ENCODE measurements around the gene CNPY3. TPM values are rescaled to one million over a fixed set of nuclear protein-coding genes. Genes with fewer than 3 reads are reported as not detected.

The CNPY3 gene
- total and polyA plus RNA-seq, 2 of the 13 experiments (the other 11 are each of a cell fraction or from before 2014, with no cell fraction given): 42.3 to 60.2 TPM

DNA sequence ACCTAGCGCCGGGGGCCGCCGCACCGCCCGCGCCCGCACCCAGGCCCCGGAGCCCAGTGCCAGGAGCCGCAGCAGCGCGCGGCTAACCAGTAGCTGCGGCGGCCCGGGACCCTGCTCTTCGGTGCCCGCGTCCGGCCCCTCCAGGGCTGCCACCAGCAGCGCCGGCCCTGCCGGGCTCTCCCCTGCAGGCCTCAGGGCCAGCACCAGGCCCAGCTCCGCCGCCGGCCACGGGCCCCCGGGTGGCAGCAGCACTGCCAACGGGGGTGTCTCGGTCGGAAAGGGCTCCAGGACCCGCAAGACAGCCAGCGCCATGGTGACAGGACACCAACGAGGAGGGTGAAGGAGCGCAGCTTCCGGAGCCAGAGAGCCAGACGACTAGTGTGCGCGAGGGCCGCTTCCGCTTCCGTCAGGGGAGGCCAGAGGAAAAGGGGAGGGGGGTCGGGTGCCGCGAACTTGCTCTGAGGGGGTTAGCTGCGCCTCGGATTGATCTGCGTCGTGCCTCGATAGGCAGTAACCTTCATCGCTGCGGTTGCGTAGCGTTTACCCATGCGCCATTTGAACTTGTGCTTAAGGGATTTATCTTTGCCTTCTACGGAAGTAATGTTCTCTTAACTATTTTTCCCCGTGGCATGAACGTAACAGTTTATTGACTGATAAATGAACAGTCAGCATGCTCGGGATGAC is 49.7 kb downstream of the CNPY3 start, which contains the start of gene PEX6 (continued):
- TF ChIP-seq CHD4 (IDR thresholded peaks at IDR 0.05; ENCODE audit: borderline replicate concordance, low read length) (no peak), ZNF549 (CRISPR knock-in tag; IDR thresholded peaks at IDR 0.05) (no peak), ZMYM4 (CRISPR knock-in tag; IDR thresholded peaks at IDR 0.05) (peak; percentile 76), ZNF441 (CRISPR knock-in tag; IDR thresholded peaks at IDR 0.05; ENCODE audit: borderline replicate concordance) (peak; percentile 63), ZNF136 (CRISPR knock-in tag; IDR thresholded peaks at IDR 0.05; ENCODE audit: low read depth) (no peak), CEBPG (CRISPR knock-in tag; IDR thresholded peaks at IDR 0.05) (peak; percentile 54), ZNF670 (CRISPR knock-in tag; IDR thresholded peaks at IDR 0.05; ENCODE audit: borderline replicate concordance) (0 out of 2 replicates have a peak, but pooled peaks have one; percentile 5), ZNF703 (CRISPR knock-in tag; IDR thresholded peaks at IDR 0.05; ENCODE audit: borderline replicate concordance) (no peak; the same call in 1 of the 2 replicates)
- TF ChIP-seq, protein P1, sequence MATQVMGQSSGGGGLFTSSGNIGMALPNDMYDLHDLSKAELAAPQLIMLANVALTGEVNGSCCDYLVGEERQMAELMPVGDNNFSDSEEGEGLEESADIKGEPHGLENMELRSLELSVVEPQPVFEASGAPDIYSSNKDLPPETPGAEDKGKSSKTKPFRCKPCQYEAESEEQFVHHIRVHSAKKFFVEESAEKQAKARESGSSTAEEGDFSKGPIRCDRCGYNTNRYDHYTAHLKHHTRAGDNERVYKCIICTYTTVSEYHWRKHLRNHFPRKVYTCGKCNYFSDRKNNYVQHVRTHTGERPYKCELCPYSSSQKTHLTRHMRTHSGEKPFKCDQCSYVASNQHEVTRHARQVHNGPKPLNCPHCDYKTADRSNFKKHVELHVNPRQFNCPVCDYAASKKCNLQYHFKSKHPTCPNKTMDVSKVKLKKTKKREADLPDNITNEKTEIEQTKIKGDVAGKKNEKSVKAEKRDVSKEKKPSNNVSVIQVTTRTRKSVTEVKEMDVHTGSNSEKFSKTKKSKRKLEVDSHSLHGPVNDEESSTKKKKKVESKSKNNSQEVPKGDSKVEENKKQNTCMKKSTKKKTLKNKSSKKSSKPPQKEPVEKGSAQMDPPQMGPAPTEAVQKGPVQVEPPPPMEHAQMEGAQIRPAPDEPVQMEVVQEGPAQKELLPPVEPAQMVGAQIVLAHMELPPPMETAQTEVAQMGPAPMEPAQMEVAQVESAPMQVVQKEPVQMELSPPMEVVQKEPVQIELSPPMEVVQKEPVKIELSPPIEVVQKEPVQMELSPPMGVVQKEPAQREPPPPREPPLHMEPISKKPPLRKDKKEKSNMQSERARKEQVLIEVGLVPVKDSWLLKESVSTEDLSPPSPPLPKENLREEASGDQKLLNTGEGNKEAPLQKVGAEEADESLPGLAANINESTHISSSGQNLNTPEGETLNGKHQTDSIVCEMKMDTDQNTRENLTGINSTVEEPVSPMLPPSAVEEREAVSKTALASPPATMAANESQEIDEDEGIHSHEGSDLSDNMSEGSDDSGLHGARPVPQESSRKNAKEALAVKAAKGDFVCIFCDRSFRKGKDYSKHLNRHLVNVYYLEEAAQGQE (IDR thresholded peaks at IDR 0.05; ENCODE audit: borderline replicate concordance in 1 of 2, low read depth in 1 of 2, low read length in 2 of 2): 0 out of 4 replicates have a peak, but pooled peaks of 1 of the 2 experiments have one; percentile 47
- TF ChIP-seq, protein P2, sequence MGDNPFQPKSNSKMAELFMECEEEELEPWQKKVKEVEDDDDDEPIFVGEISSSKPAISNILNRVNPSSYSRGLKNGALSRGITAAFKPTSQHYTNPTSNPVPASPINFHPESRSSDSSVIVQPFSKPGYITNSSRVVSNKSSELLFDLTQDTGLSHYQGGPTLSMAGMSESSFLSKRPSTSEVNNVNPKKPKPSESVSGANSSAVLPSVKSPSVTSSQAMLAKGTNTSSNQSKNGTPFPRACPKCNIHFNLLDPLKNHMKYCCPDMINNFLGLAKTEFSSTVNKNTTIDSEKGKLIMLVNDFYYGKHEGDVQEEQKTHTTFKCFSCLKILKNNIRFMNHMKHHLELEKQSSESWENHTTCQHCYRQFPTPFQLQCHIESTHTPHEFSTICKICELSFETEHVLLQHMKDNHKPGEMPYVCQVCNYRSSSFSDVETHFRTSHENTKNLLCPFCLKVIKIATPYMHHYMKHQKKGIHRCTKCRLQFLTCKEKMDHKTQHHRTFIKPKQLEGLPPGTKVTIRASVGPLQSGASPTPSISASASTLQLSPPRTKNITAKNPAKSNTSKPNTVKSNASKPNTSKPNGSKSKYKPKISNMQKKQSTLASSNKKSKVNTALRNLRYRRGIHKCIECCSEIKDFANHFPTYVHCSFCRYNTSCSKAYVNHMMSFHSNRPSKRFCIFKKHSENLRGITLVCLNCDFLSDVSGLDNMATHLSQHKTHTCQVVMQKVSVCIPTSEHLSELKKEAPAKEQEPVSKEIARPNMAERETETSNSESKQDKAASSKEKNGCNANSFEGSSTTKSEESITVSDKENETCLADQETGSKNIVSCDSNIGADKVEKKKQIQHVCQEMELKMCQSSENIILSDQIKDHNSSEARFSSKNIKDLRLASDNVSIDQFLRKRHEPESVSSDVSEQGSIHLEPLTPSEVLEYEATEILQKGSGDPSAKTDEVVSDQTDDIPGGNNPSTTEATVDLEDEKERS (CRISPR knock-in tag; IDR thresholded peaks at IDR 0.05): peak; percentile 51; the same call in 1 of the 2 replicates
- TF ChIP-seq, protein P3, sequence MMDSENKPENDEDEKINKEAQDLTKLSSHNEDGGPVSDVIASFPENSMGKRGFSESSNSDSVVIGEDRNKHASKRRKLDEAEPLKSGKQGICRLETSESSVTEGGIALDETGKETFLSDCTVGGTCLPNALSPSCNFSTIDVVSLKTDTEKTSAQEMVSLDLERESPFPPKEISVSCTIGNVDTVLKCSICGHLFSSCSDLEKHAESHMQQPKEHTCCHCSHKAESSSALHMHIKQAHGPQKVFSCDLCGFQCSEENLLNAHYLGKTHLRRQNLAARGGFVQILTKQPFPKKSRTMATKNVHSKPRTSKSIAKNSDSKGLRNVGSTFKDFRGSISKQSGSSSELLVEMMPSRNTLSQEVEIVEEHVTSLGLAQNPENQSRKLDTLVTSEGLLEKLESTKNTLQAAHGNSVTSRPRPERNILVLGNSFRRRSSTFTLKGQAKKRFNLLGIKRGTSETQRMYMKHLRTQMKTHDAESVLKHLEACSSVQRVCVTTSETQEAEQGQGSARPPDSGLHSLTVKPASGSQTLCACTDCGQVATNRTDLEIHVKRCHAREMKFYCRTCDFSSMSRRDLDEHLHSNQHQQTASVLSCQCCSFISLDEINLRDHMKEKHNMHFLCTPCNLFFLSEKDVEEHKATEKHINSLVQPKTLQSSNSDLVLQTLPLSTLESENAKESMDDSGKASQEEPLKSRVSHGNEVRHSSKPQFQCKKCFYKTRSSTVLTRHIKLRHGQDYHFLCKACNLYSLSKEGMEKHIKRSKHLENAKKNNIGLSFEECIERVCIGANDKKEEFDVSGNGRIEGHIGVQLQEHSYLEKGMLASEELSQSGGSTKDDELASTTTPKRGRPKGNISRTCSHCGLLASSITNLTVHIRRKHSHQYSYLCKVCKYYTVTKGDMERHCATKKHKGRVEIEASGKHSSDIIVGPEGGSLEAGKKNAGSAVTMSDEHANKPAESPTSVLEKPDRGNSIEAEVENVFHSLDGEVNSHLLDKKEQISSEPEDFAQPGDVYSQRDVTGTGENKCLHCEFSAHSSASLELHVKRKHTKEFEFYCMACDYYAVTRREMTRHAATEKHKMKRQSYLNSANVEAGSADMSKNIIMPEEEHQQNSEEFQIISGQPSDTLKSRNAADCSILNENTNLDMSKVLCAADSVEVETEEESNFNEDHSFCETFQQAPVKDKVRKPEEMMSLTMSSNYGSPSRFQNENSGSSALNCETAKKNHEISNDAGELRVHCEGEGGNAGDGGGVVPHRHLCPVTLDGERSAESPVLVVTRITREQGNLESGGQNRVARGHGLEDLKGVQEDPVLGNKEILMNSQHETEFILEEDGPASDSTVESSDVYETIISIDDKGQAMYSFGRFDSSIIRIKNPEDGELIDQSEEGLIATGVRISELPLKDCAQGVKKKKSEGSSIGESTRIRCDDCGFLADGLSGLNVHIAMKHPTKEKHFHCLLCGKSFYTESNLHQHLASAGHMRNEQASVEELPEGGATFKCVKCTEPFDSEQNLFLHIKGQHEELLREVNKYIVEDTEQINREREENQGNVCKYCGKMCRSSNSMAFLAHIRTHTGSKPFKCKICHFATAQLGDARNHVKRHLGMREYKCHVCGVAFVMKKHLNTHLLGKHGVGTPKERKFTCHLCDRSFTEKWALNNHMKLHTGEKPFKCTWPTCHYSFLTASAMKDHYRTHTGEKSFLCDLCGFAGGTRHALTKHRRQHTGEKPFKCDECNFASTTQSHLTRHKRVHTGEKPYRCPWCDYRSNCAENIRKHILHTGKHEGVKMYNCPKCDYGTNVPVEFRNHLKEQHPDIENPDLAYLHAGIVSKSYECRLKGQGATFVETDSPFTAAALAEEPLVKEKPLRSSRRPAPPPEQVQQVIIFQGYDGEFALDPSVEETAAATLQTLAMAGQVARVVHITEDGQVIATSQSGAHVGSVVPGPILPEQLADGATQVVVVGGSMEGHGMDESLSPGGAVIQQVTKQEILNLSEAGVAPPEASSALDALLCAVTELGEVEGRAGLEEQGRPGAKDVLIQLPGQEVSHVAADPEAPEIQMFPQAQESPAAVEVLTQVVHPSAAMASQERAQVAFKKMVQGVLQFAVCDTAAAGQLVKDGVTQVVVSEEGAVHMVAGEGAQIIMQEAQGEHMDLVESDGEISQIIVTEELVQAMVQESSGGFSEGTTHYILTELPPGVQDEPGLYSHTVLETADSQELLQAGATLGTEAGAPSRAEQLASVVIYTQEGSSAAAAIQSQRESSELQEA (CRISPR knock-in tag; IDR thresholded peaks at IDR 0.05; ENCODE audit: not compliant biosample characterization): peak; percentile 26
